ENCODE data around the gene APAF1.

The APAF1 gene

DNA sequence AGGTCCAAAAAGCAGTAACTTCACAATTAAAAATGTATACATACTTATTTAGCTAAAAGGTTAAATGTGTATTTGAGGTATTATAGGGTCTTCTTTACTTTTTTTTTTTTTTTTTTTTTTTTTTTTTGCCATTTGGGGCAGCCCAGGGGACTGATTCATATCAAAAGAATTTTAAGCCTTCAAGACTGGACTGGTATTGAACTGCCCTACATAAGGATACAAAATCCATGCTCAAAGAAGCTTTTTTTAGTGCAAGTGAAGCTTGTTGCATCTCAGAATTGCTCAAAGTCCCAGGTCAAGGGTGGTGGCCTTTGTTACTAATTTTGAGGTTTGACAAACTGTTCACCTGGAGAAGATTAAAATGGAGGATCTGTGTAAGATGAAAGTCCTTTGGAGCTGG lies 124.0 kb downstream of the APAF1 start:
- no peak for DNase-seq

DNA sequence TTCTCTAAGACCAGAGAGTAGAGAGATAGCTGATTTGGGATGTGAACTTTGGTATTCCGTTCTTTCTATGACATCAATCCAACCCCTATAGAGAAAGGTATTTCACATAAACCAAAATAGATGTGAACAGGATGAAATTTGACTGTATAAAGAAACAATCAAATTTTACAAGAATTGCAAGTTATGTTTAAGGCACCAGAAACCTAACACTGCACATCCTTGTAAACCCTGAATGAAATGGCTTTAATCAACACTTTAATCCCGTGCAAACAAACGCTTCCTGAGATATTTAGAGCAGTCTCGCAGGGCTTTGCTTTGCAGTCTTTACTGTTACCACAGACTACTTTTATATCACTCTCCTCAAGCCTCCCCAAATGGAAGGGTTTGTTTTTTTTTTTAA lies 125.1 kb downstream of the APAF1 start:
- DNase-seq: no peak

DNA sequence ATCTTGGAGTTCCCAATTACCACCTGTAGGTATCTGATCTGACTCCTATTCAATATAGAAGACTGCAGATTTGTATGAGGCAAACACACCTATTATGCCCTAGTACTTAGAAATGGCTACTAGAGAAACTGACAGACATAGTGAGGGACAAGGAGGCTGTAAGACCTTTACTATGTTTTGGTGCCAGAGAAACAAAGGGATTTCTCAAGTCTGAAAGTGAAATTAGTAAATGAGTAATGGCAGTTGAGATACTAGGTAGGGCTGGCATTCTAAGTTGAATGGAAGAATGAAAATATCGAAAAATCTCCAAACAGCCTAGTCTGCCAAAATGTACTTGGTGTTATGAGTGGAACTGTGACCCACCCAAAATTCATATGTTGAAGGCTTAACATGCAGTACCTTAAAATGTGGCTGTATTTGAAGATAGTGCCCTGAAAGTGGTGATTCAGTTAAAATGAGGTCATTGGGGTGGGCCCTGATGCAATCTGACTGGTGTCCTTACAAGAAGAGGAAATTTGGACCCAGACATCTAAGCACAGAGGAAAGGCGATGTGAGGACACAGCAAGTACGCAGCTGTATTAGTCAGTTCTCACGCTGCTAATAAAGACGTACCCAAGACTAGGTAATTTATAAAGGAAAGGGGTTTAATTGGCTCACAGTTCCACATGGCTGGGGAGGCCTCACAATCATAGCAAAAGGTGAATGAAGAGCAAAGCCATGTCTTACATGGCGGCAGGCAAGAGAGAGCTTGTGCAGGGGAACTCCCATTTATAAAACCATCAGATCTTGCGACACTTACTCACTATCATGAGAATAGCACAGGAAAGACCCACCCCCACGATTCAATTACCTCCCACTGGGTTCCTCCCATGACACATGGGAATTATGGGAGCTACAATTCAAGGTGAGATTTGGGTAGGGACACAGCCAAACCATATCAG lies 127.0 kb downstream of the APAF1 start:
- no peak for DNase-seq

DNA sequence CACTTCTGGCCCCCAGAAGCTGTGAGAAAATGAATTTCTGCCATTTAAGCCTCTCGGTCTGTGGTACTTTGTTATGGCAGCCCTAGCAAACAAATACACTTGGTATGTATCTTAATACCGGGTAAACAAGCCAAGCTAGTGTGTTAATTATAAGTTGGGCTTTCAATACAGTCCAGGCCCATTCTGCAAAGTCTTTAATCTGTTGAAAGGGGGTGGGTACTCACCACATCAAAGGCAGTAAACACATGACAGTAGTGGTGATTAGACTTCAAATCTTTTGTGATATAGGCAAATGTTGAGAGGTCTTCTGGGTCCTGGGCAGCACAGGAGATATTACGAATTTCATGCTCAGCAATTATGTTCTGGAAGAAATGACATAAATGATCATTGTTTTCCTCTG lies 127.7 kb downstream of the APAF1 start:
- no peak for DNase-seq

DNA sequence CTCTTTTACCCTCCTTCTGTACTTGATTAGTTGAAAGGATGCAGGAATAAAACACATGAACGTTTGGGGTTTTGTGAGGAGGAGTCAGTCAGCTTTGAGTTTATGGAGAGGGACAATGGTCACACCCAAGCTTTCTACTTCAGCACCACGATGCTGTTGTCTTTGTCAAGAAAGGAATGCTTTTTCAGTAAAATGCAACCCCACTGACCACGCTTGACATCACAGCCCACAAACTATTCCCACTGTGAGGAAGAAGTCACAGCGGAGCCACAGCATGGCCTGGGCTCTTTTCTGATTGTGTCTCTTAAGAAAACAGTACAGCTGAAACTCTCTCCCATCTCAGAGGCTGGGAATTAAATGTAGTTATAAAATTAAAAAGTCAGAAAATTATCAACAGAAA lies 135.2 kb downstream of the APAF1 start:
- no peak for DNase-seq

GRCh38 chr12:98783420-98783819 lies 138.3 kb downstream of the APAF1 start:
- DNase-seq: no peak
